ENCODE results near the gene ARL6IP1. TPM values are rescaled to one million over a fixed set of nuclear protein-coding genes. Genes with fewer than 3 reads are reported as not detected.

The ARL6IP1 gene
- total RNA-seq, 1 donor from 2014 or later: 205 TPM

- peaks cover 12% of the 10 kb centered on the region for H3K36me3 Mint-ChIP-seq
- H3K27me3 Mint-ChIP-seq: peaks cover 3% of the 10 kb centered on the region
- peak overlapping the region; percentile 98 for H3K4me3 Mint-ChIP-seq
- no peaks in the 10 kb centered on the region for H3K9me3 Mint-ChIP-seq
- peak overlapping the region; percentile 97 for H3K27ac Mint-ChIP-seq
- TF ChIP-seq CTCF (conservative IDR thresholded peaks at IDR 0.05): no peak
- H3K4me1 Mint-ChIP-seq (ENCODE audit: unreplicated experiment): peaks cover 30% of the 10 kb centered on the region
- DNase-seq (ENCODE audit: extremely low spot score, unreplicated experiment): no peak
Measured at GRCh38 chr16:18799500-18799899, 1.8 kb downstream of the ARL6IP1 start.

- TF ChIP-seq CTCF (conservative IDR thresholded peaks at IDR 0.05): no peak
- DNase-seq (ENCODE audit: extremely low spot score, unreplicated experiment): no peak
- Mint-ChIP-seq H3K27me3 (peaks cover 3% of the 10 kb centered on the region), H3K9me3 (no peaks in the 10 kb centered on the region), H3K4me3 (peak overlapping the region; percentile 52), H3K36me3 (peaks cover 21% of the 10 kb centered on the region), H3K27ac (no peak overlapping the region), H3K4me1 (ENCODE audit: unreplicated experiment) (peaks cover 25% of the 10 kb centered on the region)
Measured at GRCh38 chr16:18797746-18798145, 3.6 kb downstream of the ARL6IP1 start.

GRCh38 chr16:18796377-18796776, 5.0 kb downstream of the ARL6IP1 start:
- Mint-ChIP-seq H3K4me3 (no peak overlapping the region), H3K36me3 (peaks cover 22% of the 10 kb centered on the region), H3K4me1 (ENCODE audit: unreplicated experiment) (peaks cover 21% of the 10 kb centered on the region), H3K9me3 (no peaks in the 10 kb centered on the region), H3K27ac (no peak overlapping the region), H3K27me3 (peaks cover 2% of the 10 kb centered on the region)
- no peak for DNase-seq (ENCODE audit: extremely low spot score, unreplicated experiment)
- no peak for TF ChIP-seq CTCF (conservative IDR thresholded peaks at IDR 0.05)

GRCh38 chr16:18792836-18793433, 8.4 kb downstream of the ARL6IP1 start:
- Mint-ChIP-seq H3K27ac (peak overlapping the region; percentile 46), H3K4me3 (no peak overlapping the region), H3K9me3 (no peaks in the 10 kb centered on the region), H3K36me3 (peaks cover 40% of the 10 kb centered on the region), H3K27me3 (no peaks in the 10 kb centered on the region), H3K4me1 (ENCODE audit: unreplicated experiment) (peaks cover 24% of the 10 kb centered on the region)
- no peak for TF ChIP-seq CTCF (conservative IDR thresholded peaks at IDR 0.05)
- DNase-seq (ENCODE audit: extremely low spot score, unreplicated experiment): no peak

GRCh38 chr16:18789850-18790706, 11.3 kb downstream of the ARL6IP1 start, which contains the start of gene RPS15A:
RPS15A (minus strand) TSS chr16:18790334; CDS start chr16:18789113, 1,221 bp downstream.
- no peaks in the 10 kb centered on the region for H3K27me3 Mint-ChIP-seq

More at GRCh38 chr16:18789850-18790706, 11.3 kb downstream of the ARL6IP1 start, which contains the start of gene RPS15A:
- TF ChIP-seq CTCF (conservative IDR thresholded peaks at IDR 0.05): no peak
- Mint-ChIP-seq H3K36me3 (peaks cover 55% of the 10 kb centered on the region), H3K4me1 (ENCODE audit: unreplicated experiment) (peaks cover 40% of the 10 kb centered on the region), H3K9me3 (no peaks in the 10 kb centered on the region), H3K27ac (peak within 1 kb of the TSS; percentile 94), H3K4me3 (peak within 1 kb of the TSS; percentile 93)
- DNase-seq (ENCODE audit: extremely low spot score, unreplicated experiment): peak; percentile 88

Measured in type B pancreatic cell (in vitro differentiated cells).